Endodermal cell (in vitro differentiated cells): Measurements from ENCODE around the gene ASTN2. TPM values are rescaled to one million over a fixed set of nuclear protein-coding genes. Genes with fewer than 3 reads are reported as not detected.

ENCODE experiments used
- DNase-seq: peaks from one replicate; pipeline ENCODE4 v3.0.0-alpha.2; 2017
- H3K27ac ChIP-seq: 2 replicates; pipeline ENCODE4 v1.5.1; 2013; ENCODE audit warnings: mild to moderate bottlenecking, low read depth, low read length, moderate library complexity
- H3K27me3 ChIP-seq: 2 replicates; pipeline ENCODE4 v1.6.1; 2013; ENCODE audit warnings: mild to moderate bottlenecking, low read length, moderate library complexity; ENCODE audit not compliant: insufficient read depth, control insufficient read depth, poor library complexity, severe bottlenecking
- H3K36me3 ChIP-seq: 2 replicates; pipeline ENCODE4 v1.7.0; 2013; ENCODE audit warnings: mild to moderate bottlenecking, low read length, moderate library complexity; ENCODE audit not compliant: control insufficient read depth, insufficient read depth
- H3K4me1 ChIP-seq: one replicate; pipeline ENCODE4 v1.7.0; 2013; ENCODE audit warnings: low read length; ENCODE audit not compliant: control insufficient read depth, insufficient read depth
- H3K4me3 ChIP-seq: 2 replicates; pipeline ENCODE4 v1.5.1; 2013; ENCODE audit warnings: mild to moderate bottlenecking, low read length, moderate library complexity
- H3K9ac ChIP-seq: 2 replicates; pipeline ENCODE4 v1.6.1; 2013; ENCODE audit warnings: mild to moderate bottlenecking, low read length, moderate library complexity; ENCODE audit not compliant: poor library complexity, severe bottlenecking; ENCODE audit errors: extremely low read depth
- H3K9me3 ChIP-seq: 2 replicates; pipeline ENCODE4 v1.6.1; 2013; ENCODE audit warnings: mild to moderate bottlenecking, low read length, moderate library complexity; ENCODE audit not compliant: control insufficient read depth
- H3K27ac Mint-ChIP-seq: 2 replicates; pipeline ENCODE4 v1.8.0; 2020; ENCODE audit warnings: mixed read lengths
- H3K27me3 Mint-ChIP-seq: 2 replicates; pipeline ENCODE4 v1.8.0; 2021; ENCODE audit warnings: mild to moderate bottlenecking, mixed read lengths; ENCODE audit not compliant: insufficient read depth
- H3K36me3 Mint-ChIP-seq: 2 replicates; pipeline ENCODE4 v1.8.0; 2020; ENCODE audit warnings: low read depth, mixed read lengths
- H3K4me1 Mint-ChIP-seq: 2 replicates; pipeline ENCODE4 v1.8.0; 2020; ENCODE audit warnings: mixed read lengths
- H3K4me3 Mint-ChIP-seq: 2 replicates; pipeline ENCODE4 v1.8.0; 2020; ENCODE audit warnings: mild to moderate bottlenecking, moderate library complexity, mixed read lengths
- H3K9me3 Mint-ChIP-seq: 2 replicates; pipeline ENCODE4 v1.8.0; 2020; ENCODE audit warnings: mild to moderate bottlenecking, mixed read lengths
- CTCF ChIP-seq: fragments of 200-600 bp; sonication (generic); conservative IDR thresholded peaks from 2 replicates; pipeline ENCODE4 v1.5.0; 2021; ENCODE audit warnings: antibody characterized with exemption, mild to moderate bottlenecking
- WGBS, 2 experiments: methylation state at CpG; one replicate each; pipeline versions ENCODE4 v1.1.5 to v1.1.7; 2013; ENCODE audit warnings: missing lambda C conversion rate in 2 of 2, mixed read lengths in 1 of 2; ENCODE audit not compliant: insufficient coverage in 1 of 2, insufficient read length in 1 of 2; 5-methylcytosine and 5-hydroxymethylcytosine counted together
- total RNA-seq, 2 donors: library from RNA; stranded (reverse); fragmentation: NEBNext Ultra II Directional in 1 of 2; extraction: Animal tissue kit (Norgen Biotek cat#: 25700) in 1 of 2; gene quantifications; 2 replicates in 1 of 2; 3 replicates in 1 of 2; pipeline ENCODE4 v1.2.1, GENCODE V29; 2021

The ASTN2 gene
- total RNA-seq, 2 donors from 2014 or later = 8.9 to 10.4 TPM

GRCh38 chr9:117341151-117341550, 73.7 kb downstream of the ASTN2 start:
- 67 to 94% methylated on average over 2 of the region's 2 CpGs for WGBS, 2 experiments
- no peak overlapping the region for H3K4me3 ChIP-seq
- H3K27me3 Mint-ChIP-seq = peaks cover 29% of the 10 kb centered on the region
- no peak overlapping the region for H3K27ac Mint-ChIP-seq
- H3K27me3 ChIP-seq = peaks cover 51% of the 10 kb centered on the region
- no peak overlapping the region for H3K9ac ChIP-seq
- H3K27ac ChIP-seq = no peak overlapping the region
- H3K4me1 ChIP-seq = no peaks in the 10 kb centered on the region
- H3K9me3 ChIP-seq = peaks cover 4% of the 10 kb centered on the region
- no peak overlapping the region for H3K4me3 Mint-ChIP-seq
- H3K9me3 Mint-ChIP-seq = no peaks in the 10 kb centered on the region
- H3K36me3 Mint-ChIP-seq = no peaks in the 10 kb centered on the region
- TF ChIP-seq CTCF = no peak
- no peak for DNase-seq
- H3K36me3 ChIP-seq = no peaks in the 10 kb centered on the region
- peaks cover 8% of the 10 kb centered on the region for H3K4me1 Mint-ChIP-seq

GRCh38 chr9:117340422-117340821, 74.4 kb downstream of the ASTN2 start:
- no peaks in the 10 kb centered on the region for H3K9me3 Mint-ChIP-seq
- WGBS, 2 experiments = 89 to 100% methylated on average over 1 to 4 of the region's 4 CpGs

GRCh38 chr9:117335837-117336433, 78.9 kb downstream of the ASTN2 start:
- Mint-ChIP-seq H3K9me3 (no peaks in the 10 kb centered on the region), H3K4me1 (no peaks in the 10 kb centered on the region), H3K27ac (no peak overlapping the region), H3K27me3 (peaks cover 4% of the 10 kb centered on the region), H3K36me3 (no peaks in the 10 kb centered on the region), H3K4me3 (no peak overlapping the region)
- no peak for DNase-seq
- WGBS, 2 experiments = 100% methylated on average over 2 of the region's 2 CpGs; no CpG with 5 or more reads in 1 of the 2 experiments
- Histone ChIP-seq H3K36me3 (no peaks in the 10 kb centered on the region), H3K9me3 (no peaks in the 10 kb centered on the region), H3K4me3 (no peak overlapping the region), H3K4me1 (no peaks in the 10 kb centered on the region), H3K27me3 (peaks cover 6% of the 10 kb centered on the region), H3K27ac (no peak overlapping the region), H3K9ac (no peak overlapping the region)
- TF ChIP-seq CTCF = no peak

More at GRCh38 chr9:117340422-117340821, 74.4 kb downstream of the ASTN2 start:
- DNase-seq = no peak
- H3K27ac Mint-ChIP-seq = no peak overlapping the region
- peaks cover 47% of the 10 kb centered on the region for H3K27me3 ChIP-seq
- no peak for TF ChIP-seq CTCF
- H3K4me3 ChIP-seq = no peak overlapping the region
- H3K36me3 Mint-ChIP-seq = no peaks in the 10 kb centered on the region
- H3K4me1 ChIP-seq = no peaks in the 10 kb centered on the region
- no peak overlapping the region for H3K9ac ChIP-seq
- peaks cover 7% of the 10 kb centered on the region for H3K4me1 Mint-ChIP-seq
- no peak overlapping the region for H3K27ac ChIP-seq
- H3K9me3 ChIP-seq = peaks cover 4% of the 10 kb centered on the region
- H3K27me3 Mint-ChIP-seq = peaks cover 29% of the 10 kb centered on the region
- no peak overlapping the region for H3K4me3 Mint-ChIP-seq
- no peaks in the 10 kb centered on the region for H3K36me3 ChIP-seq
